ENCODE measurements around the gene PRKRA.

DNA sequence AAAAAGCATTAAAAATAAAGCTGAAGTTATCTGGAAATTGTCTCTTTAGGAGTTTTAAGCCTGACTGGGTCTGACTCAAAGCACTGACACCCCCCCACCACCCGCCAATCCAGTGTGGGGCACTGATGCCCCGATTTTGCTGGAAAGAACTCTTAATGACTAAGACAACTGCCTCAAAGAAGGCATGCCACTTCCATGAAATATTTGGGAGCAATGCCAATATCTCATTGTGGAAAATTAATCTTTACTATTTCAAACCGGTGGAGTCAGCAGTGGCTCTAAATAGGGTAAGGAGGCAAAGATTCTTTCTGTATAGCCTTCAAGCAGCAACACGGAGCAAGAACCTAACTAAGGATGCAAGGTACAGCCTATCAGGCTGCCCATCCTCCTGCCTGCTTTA lies 23.0 kb upstream of the PRKRA start:
- no peak for TF ChIP-seq EZH2phosphoT487 (IDR thresholded peaks at IDR 0.05)
- TF ChIP-seq, protein P1, sequence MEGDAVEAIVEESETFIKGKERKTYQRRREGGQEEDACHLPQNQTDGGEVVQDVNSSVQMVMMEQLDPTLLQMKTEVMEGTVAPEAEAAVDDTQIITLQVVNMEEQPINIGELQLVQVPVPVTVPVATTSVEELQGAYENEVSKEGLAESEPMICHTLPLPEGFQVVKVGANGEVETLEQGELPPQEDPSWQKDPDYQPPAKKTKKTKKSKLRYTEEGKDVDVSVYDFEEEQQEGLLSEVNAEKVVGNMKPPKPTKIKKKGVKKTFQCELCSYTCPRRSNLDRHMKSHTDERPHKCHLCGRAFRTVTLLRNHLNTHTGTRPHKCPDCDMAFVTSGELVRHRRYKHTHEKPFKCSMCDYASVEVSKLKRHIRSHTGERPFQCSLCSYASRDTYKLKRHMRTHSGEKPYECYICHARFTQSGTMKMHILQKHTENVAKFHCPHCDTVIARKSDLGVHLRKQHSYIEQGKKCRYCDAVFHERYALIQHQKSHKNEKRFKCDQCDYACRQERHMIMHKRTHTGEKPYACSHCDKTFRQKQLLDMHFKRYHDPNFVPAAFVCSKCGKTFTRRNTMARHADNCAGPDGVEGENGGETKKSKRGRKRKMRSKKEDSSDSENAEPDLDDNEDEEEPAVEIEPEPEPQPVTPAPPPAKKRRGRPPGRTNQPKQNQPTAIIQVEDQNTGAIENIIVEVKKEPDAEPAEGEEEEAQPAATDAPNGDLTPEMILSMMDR (IDR thresholded peaks at IDR 0.05), result no peak
- no peak for TF ChIP-seq EZH2 (IDR thresholded peaks at IDR 0.05)
